Posterior cingulate gyrus (tissue), 11 donors: Measurements from ENCODE around the gene SSBP1.
A peak's percentile ranks its signal among the peaks of the same experiment; 100 is the strongest.
"Not testable (repeated sequence)": the region's sequence is repeated elsewhere in the genome, so short reads cannot be mapped to it uniquely, and the experiment has no call there.

Source experiments
- DNase-seq, 10 donors: peaks; one replicate each; pipeline versions ENCODE4 v3.0.0 to v3.0.0-alpha.2; 2020 to 2021; ENCODE audit warnings: mixed read lengths in 3 of 10
- intact Hi-C: fragments of 100-400 bp; cut with DNase I; formaldehyde crosslinking; loops from one replicate; pipeline ENCODE4 v1.15.1; 2023

SSBP1 gene, protein sequence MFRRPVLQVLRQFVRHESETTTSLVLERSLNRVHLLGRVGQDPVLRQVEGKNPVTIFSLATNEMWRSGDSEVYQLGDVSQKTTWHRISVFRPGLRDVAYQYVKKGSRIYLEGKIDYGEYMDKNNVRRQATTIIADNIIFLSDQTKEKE

DNA sequence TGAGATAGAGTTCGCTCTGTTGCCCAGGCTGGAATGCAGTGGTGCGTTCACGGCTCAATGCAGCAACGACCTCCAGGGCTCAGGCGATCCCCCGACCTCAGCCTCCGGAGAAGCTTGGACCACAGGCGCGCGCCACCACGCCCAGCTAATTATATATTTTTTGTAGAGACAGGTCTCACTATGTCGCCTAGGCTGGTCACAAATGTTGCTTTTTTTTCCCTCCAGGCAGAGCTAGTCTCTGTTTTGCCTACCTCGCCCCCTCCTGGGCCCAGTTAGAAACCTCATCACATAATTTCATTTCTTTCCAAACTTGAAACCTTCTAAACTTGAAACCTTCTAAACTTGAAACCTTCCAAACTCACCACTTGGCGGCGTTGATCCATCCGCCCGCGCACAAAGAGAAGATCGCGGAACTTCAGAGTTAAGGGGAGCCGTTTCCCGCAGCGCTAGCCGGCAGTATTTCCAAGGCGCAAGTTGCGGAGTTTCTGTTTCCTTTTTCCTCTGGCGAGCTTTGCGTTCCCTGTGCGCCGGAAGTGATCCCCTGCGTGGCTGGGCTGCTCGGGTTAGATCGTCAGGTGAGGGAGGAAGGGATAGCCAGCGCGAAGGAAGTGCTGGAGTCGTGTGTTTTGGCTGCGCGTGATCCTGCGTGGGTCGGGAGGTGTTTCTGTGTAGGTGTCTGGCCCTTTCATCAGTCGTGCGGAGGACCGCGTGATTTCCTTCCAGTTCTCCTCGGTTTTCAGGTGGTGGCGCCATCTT is at the start of gene SSBP1:
SSBP1 (plus strand) TSS at position 523 of the 756 bp plus-strand sequence. CDS start 809 bp downstream, outside the sequence.
- peak; percentile 85 to 98 (median 90) for DNase-seq
- intact Hi-C loops: loop anchor here (1.0 to 5.0 kb wide), 3 partner anchors 36 to 186 kb away; partner anchors contain the start of genes AGK and DENND11

DNA sequence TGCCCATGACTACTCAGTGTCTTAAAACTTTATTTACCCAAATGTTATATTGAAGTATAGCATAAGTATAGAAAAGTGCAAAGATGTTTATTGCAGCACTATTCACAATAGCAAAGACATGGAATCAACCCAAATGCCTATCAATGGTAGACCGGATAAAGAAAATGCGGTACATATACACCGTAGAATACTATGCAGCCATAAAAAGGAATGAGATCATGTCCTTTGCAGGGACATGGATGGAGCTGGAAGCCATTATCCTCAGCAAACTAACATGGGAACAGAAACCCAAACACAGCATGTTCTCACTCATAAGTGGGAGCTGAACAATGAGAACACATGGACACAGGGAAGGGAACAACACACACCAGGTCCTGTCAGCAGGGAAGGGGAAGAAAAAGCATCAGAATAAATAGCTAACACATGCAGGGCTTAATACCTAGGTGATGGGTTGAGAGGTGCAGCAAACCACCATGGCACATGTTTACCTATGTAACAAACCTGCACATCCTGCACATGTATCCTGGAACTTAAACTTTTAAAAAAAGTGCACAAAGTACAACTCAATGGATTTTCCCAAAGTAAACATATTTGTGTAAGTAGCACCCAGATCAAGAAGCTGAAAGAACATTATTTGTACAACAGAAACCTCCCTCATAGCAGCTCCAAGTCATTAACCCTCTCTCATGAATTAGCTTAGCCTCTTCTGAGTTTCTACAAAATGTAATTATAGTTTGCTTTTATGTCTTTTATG is 48.9 kb upstream of the SSBP1 start:
- DNase-seq, intact Hi-C loops: not testable (repeated sequence)

- no peak for DNase-seq
- intact Hi-C loops: no loop called here
These were observed 46.6 kb upstream of the SSBP1 start for GRCh38 chr7:141691540-141691939.

- DNase-seq: no peak
- intact Hi-C loops: no loop called here
These were observed 46.2 kb upstream of the SSBP1 start for GRCh38 chr7:141691961-141692360.

DNA sequence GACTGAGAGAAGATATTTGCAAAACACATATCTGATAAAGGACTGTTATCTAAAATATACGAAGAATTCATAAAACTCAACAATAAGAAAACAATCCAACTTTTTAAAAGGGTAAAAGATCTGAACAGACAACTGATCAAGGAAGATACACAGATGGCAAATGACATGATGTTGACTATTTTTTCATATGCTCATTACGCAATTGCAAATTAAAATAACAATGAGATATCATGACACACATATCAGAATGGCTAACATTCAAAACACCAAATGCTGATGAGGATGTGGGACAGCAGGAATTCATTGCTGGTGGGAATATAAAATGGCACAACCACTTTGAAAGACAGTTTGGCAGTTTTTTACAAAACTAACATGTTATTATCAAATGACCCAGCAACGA is 45.1 kb upstream of the SSBP1 start:
- DNase-seq: no peak
- intact Hi-C loops: no loop called here

- intact Hi-C loops: no loop called here
- DNase-seq: no peak
These were observed 42.3 kb upstream of the SSBP1 start for GRCh38 chr7:141695803-141696289.

DNA sequence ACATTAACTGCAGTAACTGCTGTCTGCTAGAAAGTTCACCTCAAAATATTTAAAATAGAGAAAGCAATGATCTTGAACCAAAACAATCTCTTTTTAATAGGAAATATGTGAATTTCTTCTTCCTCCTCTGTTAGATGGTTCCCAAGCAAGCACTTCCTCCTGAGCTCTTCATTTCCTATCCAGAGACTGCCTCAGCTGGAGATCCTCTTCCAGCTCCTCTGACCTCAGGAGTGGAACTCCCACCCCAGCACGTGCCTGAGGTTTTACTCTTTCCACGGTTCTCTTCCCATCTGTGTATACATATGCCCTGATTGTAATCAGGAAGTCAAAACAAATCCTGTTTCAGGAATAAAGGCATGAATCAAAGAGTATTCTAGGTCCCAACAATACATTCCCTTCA is 41.8 kb upstream of the SSBP1 start:
- no peak for DNase-seq
- intact Hi-C loops: no loop called here

DNA sequence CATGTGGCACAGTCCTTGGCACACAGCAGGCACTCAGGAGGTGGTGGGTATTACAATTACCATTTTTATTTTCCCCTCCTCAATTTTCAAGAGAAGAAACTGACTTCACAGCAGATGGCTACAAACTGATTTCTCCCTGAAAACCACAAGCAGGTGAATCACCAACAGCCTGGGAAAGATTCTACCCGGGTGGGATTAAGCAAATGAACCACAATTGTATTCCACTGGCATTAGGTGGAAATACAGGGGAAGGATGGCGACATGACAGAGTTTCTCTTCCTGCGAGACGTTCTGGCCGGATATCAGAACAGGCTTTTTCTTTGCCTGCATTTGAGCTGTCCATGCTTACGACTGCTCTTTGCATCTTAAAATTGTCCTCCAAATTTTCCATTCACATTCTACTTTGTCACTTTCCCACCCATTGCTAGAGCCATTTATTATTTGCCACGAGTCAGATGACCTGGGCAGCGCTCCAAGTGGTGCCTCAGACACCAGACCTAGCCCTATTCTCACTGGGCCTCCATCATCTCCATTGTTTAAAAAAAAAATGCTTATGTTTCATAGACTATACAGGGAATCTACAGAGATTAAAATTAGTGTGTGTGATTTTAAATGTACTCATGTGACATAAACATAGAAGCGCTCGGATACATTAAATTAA is 40.8 kb upstream of the SSBP1 start:
- DNase-seq: peak in 6 of 10 donors; percentile 53 to 92 (median 73)
- intact Hi-C loops: no loop called here

- intact Hi-C loops: no loop called here
- DNase-seq: no peak
These were observed 39.7 kb upstream of the SSBP1 start for GRCh38 chr7:141698247-141699015.

GRCh38 chr7:141699860-141700259 is 38.3 kb upstream of the SSBP1 start:
- DNase-seq: no peak
- intact Hi-C loops: loop anchor here (5.0 kb wide), 1 partner anchor 48 kb away; no protein-coding TSS in a partner anchor

DNA sequence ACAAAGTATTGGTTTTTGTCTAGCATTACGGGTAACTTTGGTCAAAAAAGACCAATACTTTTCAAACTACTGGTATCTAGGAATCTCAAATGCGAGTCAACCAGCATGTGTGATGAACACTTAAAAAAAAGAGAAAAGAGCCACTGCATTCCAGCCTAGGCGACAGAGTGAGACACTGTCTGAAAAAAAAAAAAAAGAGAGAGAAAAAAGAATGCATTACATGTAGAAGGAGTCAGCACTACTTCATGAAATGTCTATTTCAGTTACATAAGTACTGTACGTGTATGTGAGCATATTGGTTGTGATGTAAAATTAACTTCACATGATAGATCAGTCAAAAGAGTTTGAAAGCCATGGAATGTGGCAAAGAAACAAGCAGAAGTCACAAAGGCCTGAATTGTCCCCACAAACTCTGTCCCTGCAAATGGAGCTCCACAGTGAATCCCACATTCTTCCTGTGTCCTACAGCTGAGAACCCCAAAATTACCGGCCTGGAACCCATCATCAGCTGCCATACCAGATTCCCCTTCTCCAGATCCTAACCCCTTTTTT is 37.8 kb upstream of the SSBP1 start:
- no peak for DNase-seq
- intact Hi-C loops: loop anchor here (5.0 kb wide), 1 partner anchor 48 kb away; no protein-coding TSS in a partner anchor

DNA sequence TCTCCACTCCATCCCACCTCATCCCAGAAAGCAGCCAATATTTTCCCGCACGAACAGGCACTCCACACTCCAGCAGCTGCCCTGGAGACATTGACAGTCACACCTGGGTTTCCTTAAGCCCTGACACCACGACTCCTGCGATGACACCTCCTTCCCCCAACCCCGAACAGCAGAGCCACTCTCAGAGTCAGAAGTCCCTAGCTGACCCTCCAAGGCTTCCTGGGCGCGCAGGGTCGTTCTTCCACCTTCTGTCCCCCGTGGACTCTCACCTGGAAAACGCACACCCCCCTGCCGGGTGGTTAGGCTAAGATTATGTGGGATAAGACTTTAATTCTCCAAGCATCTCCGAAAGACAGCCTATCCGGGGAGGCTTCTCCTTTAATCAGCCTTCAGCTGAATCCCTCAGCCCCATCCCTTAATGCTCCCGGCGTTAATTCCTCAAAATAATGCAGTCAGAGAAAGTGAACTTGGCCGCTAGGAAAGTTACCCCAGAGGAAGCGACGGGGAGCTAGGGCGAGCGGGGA is 37.2 kb upstream of the SSBP1 start:
- peak in 2 of 10 donors; percentile 20 to 72 for DNase-seq
- intact Hi-C loops: loop anchor here (5.0 kb wide), 1 partner anchor 49 kb away; no protein-coding TSS in a partner anchor

GRCh38 chr7:141701489-141702046 is 36.6 kb upstream of the SSBP1 start:
- DNase-seq: peak in 6 of 10 donors; percentile 19 to 88 (median 64)
- intact Hi-C loops: loop anchor here (1.0 to 5.0 kb wide), 2 partner anchors 37 to 49 kb away; partner anchors contain the start of gene SSBP1

GRCh38 chr7:141702047-141702567 is 36.1 kb upstream of the SSBP1 start, which contains the start of gene DENND11:
TSS of gene DENND11 (minus strand) at chr7:141702166. CDS start at chr7:141702153, 13 bp downstream.
- intact Hi-C loops: loop anchor here (1.0 to 5.0 kb wide), 2 partner anchors 36 to 50 kb away; partner anchors contain the start of gene SSBP1
- peak in 9 of 10 donors; percentile 32 to 93 (median 50) for DNase-seq

DNA sequence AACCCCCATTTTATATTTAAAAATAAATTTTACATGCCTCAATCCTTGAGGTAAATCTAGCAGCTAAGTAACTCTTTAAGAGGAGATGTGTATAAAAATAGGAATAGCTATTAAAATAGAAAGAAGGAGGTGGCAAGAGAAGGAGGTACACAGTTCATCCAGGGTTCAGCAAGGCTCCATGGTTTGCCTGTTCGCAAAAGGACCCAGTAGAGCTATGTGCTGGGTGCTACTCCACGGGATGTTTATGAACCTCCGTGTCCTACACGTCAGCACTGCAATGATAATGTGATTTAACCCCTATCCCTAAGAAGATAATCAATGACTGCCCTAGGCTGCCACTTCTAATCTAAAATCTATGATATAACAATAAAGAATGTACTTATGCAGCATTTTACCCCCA is 35.3 kb upstream of the SSBP1 start:
- DNase-seq: no peak
- intact Hi-C loops: loop anchor here (1.0 to 5.0 kb wide), 2 partner anchors 35 to 51 kb away; partner anchors contain the start of gene SSBP1

- intact Hi-C loops: loop anchor here (5.0 kb wide), 1 partner anchor 52 kb away; no protein-coding TSS in a partner anchor
- DNase-seq: no peak
These were observed 34.0 kb upstream of the SSBP1 start for GRCh38 chr7:141704112-141704511.

- intact Hi-C loops: loop anchor here (5.0 kb wide), 1 partner anchor 52 kb away; no protein-coding TSS in a partner anchor
- DNase-seq: no peak
These were observed 33.4 kb upstream of the SSBP1 start for GRCh38 chr7:141704741-141705140.
